H1 (cell line): ENCODE results near the gene AP1S3. TPM values are rescaled to one million over a fixed set of nuclear protein-coding genes. Genes with fewer than 3 reads are reported as not detected.

Source experiments
- CTCF ChIA-PET: fragments of 300-600 bp; sonication (Branson Sonifier 250); formaldehyde crosslinking; loops from one replicate; lab custom pipeline; 2021; ENCODE audit not compliant: partially characterized antibody; lab: Charles Lee
- POLR2A ChIA-PET: fragments of 300-600 bp; sonication (Branson Sonifier 250); formaldehyde crosslinking; loops from one replicate; lab custom pipeline; 2021; ENCODE audit warnings: inconsistent platforms; ENCODE audit not compliant: partially characterized antibody; lab: Charles Lee
- DNase-seq, 2 experiments: peaks; one replicate each; pipeline versions ENCODE4 v3.0.0 to v3.0.0-alpha.2; 2010 to 2022; ENCODE audit warnings: low spot score in 2 of 2, low read depth in 1 of 2, mixed read lengths in 1 of 2
- FAIRE-seq: peaks from 2 replicates; lab custom pipeline; 2011; peaks lifted over from hg19 to GRCh38; lab: Jason Lieb, UNC
- H2AFZ ChIP-seq: 2 replicates; pipeline ENCODE4 v1.8.1; 2012; ENCODE audit warnings: low read length, inconsistent platforms
- H2AK5ac ChIP-seq: 2 replicates; pipeline ENCODE4 v1.6.1; 2013; ENCODE audit warnings: low read depth, low read length
- H2BK120ac ChIP-seq: replicated peaks from 2 replicates; pipeline ENCODE3; 2013; ENCODE audit warnings: low read depth, low read length, inconsistent platforms
- H2BK12ac ChIP-seq: 2 replicates; pipeline ENCODE4 v1.6.1; 2013; ENCODE audit warnings: low read depth, low read length
- H2BK15ac ChIP-seq: 2 replicates; pipeline ENCODE4 v1.6.1; 2013; ENCODE audit warnings: low read length
- H2BK20ac ChIP-seq: 2 replicates; pipeline ENCODE4 v1.6.1; 2013; ENCODE audit warnings: low read length
- H2BK5ac ChIP-seq: 2 replicates; pipeline ENCODE4 v1.6.1; 2013; ENCODE audit warnings: low read depth, low read length
- H3K14ac ChIP-seq: 2 replicates; pipeline ENCODE4 v1.6.1; 2013; ENCODE audit warnings: inconsistent platforms; ENCODE audit not compliant: insufficient read length
- H3K18ac ChIP-seq: 2 replicates; pipeline ENCODE4 v1.6.1; 2013; ENCODE audit warnings: low read length; ENCODE audit errors: extremely low read depth
- H3K23ac ChIP-seq: 2 replicates; pipeline ENCODE4 v1.6.1; 2013; ENCODE audit warnings: inconsistent platforms; ENCODE audit not compliant: insufficient read length
- H3K23me2 ChIP-seq: 2 replicates; pipeline ENCODE4 v1.6.1; 2013; ENCODE audit warnings: low read depth, low read length
- H3K27ac ChIP-seq: 2 replicates; pipeline ENCODE4 v1.6.1; 2011; ENCODE audit warnings: low read depth, low read length, inconsistent platforms
- H3K27me3 ChIP-seq, 4 experiments: replicated peaks in 1 of 4; 1 replicate in 1 of 4; 2 replicates in 3 of 4; pipeline versions ENCODE4 v1.6.1 to v1.8.1; 2011 to 2013; ENCODE audit warnings: low read length in 3 of 4, mild to moderate bottlenecking in 3 of 4, inconsistent platforms in 2 of 4, mixed read lengths in 2 of 4, moderate library complexity in 1 of 4; ENCODE audit not compliant: control insufficient read depth in 3 of 4, insufficient read depth in 3 of 4; ENCODE audit errors: extremely low read depth in 1 of 4
- H3K36me3 ChIP-seq, 4 experiments: 2 replicates each; pipeline versions ENCODE4 v1.6.1 to v1.8.1; 2011 to 2013; ENCODE audit warnings: mild to moderate bottlenecking in 4 of 4, low read length in 3 of 4, moderate library complexity in 2 of 4, control low read depth in 1 of 4, inconsistent platforms in 1 of 4; ENCODE audit not compliant: insufficient read depth in 4 of 4, control insufficient read depth in 2 of 4
- H3K4ac ChIP-seq: replicated peaks from 2 replicates; pipeline ENCODE3; 2013; ENCODE audit warnings: low read length, low read depth, mixed read lengths, inconsistent platforms; ENCODE audit not compliant: insufficient read length
- H3K4me1 ChIP-seq, 4 experiments: replicated peaks in 1 of 4; 1 replicate in 1 of 4; 2 replicates in 3 of 4; pipeline versions ENCODE4 v1.6.1 to v1.8.1; 2011 to 2013; ENCODE audit warnings: low read length in 3 of 4, inconsistent platforms in 2 of 4, mixed read lengths in 1 of 4; ENCODE audit not compliant: insufficient read depth in 4 of 4, control insufficient read depth in 3 of 4
- H3K4me2 ChIP-seq, 2 experiments: 2 replicates each; pipeline versions ENCODE4 v1.6.1 to v1.8.1; 2011 to 2013; ENCODE audit warnings: low read depth in 2 of 2, low read length in 2 of 2, control low read depth in 1 of 2, inconsistent platforms in 1 of 2, mild to moderate bottlenecking in 1 of 2; ENCODE audit not compliant: insufficient read depth in 1 of 2
- H3K4me3 ChIP-seq, 4 experiments: fragments of 200-600, 300-600 bp in 1 of 4; sonication (generic), shearing (Covaris generic), sonication (Bioruptor Twin) in 1 of 4; 2 replicates each; pipeline versions ENCODE4 v1.5.1 to v1.8.1; 2011 to 2016; ENCODE audit warnings: low read length in 4 of 4, low read depth in 3 of 4, control low read depth in 2 of 4, inconsistent platforms in 2 of 4, mild to moderate bottlenecking in 2 of 4, mixed read lengths in 1 of 4, moderate library complexity in 1 of 4; ENCODE audit not compliant: insufficient read depth in 2 of 4; ENCODE audit errors: extremely low read depth in 1 of 4
- H3K56ac ChIP-seq: replicated peaks from 2 replicates; pipeline ENCODE3; 2013; ENCODE audit warnings: low read depth, mild to moderate bottlenecking, mixed read lengths, low read length, inconsistent platforms; ENCODE audit not compliant: insufficient read length
- H3K79me1 ChIP-seq: 2 replicates; pipeline ENCODE4 v1.6.1; 2013; ENCODE audit warnings: low read depth, low read length, control low read depth
- H3K79me2 ChIP-seq, 2 experiments: 2 replicates each; pipeline versions ENCODE4 v1.6.1 to v1.8.1; 2012 to 2013; ENCODE audit warnings: low read length in 2 of 2, mild to moderate bottlenecking in 2 of 2, inconsistent platforms in 1 of 2; ENCODE audit not compliant: insufficient read depth in 2 of 2, control insufficient read depth in 1 of 2
- H3K9ac ChIP-seq, 4 experiments: replicated peaks in 1 of 4; 1 replicate in 1 of 4; 2 replicates in 3 of 4; pipeline versions ENCODE4 v1.6.1 to v1.8.1; 2011 to 2013; ENCODE audit warnings: low read depth in 3 of 4, low read length in 3 of 4, control low read depth in 2 of 4, mild to moderate bottlenecking in 2 of 4, moderate library complexity in 2 of 4, inconsistent platforms in 1 of 4; ENCODE audit errors: extremely low read depth in 1 of 4
- H3K9me3 ChIP-seq, 2 experiments: 2 replicates each; pipeline versions ENCODE4 v1.6.1 to v1.8.1; 2012 to 2013; ENCODE audit warnings: mild to moderate bottlenecking in 2 of 2, moderate library complexity in 2 of 2, control low read depth in 1 of 2, inconsistent platforms in 1 of 2, low read depth in 1 of 2, low read length in 1 of 2, mixed read lengths in 1 of 2; ENCODE audit not compliant: insufficient read depth in 2 of 2
- H4K20me1 ChIP-seq, 2 experiments: replicated peaks in 1 of 2; 2 replicates each; pipeline versions ENCODE3 to v1.8.1; 2011 to 2013; ENCODE audit warnings: inconsistent platforms in 2 of 2, low read length in 2 of 2, mild to moderate bottlenecking in 1 of 2; ENCODE audit not compliant: insufficient read depth in 2 of 2, control insufficient read depth in 1 of 2
- H4K5ac ChIP-seq: 2 replicates; pipeline ENCODE4 v1.6.1; 2013; ENCODE audit warnings: low read length, low read depth, mixed read lengths, inconsistent platforms; ENCODE audit not compliant: insufficient read length
- H4K8ac ChIP-seq: 2 replicates; pipeline ENCODE4 v1.8.0; 2013; ENCODE audit warnings: mild to moderate bottlenecking, moderate library complexity, low read length, inconsistent platforms; ENCODE audit not compliant: insufficient read depth; ENCODE audit errors: extremely low read depth
- H4K91ac ChIP-seq: replicated peaks from 2 replicates; pipeline ENCODE3; 2013; ENCODE audit warnings: low read length, mixed read lengths, inconsistent platforms; ENCODE audit not compliant: insufficient read length
- ATF2 ChIP-seq: IDR thresholded peaks from 2 replicates; pipeline ENCODE4 v1.6.1; 2012; ENCODE audit warnings: low read length, inconsistent platforms
- BACH1 ChIP-seq: IDR thresholded peaks from 2 replicates; pipeline ENCODE4 v1.6.1; 2012; ENCODE audit warnings: low read length, improper control_type of control experiment
- CHD2 ChIP-seq: IDR thresholded peaks from 2 replicates; pipeline ENCODE4 v1.6.1; 2012; ENCODE audit warnings: low read length, improper control_type of control experiment
- EGR1 ChIP-seq: IDR thresholded peaks from 2 replicates; pipeline ENCODE4 v1.6.1; 2011; ENCODE audit warnings: low read depth, low read length, borderline replicate concordance
- HDAC2 ChIP-seq, 2 experiments: fragments of 300-600 bp in 1 of 2; sonication (generic) in 1 of 2; IDR thresholded peaks; 2 replicates each; pipeline ENCODE4 v1.6.1; 2011 to 2012; ENCODE audit warnings: low read depth in 2 of 2, low read length in 2 of 2, mild to moderate bottlenecking in 2 of 2, moderate library complexity in 2 of 2, borderline replicate concordance in 1 of 2, inconsistent platforms in 1 of 2
- JUN ChIP-seq: IDR thresholded peaks from 2 replicates; pipeline ENCODE4 v1.6.1; 2011; ENCODE audit warnings: low read depth, mild to moderate bottlenecking, improper control_type of control experiment, low read length
- KDM4A ChIP-seq: IDR thresholded peaks from one replicate; pipeline ENCODE4 v1.7.1; 2012; ENCODE audit warnings: low read depth, mild to moderate bottlenecking, moderate library complexity, low read length, inconsistent platforms; ENCODE audit not compliant: severe bottlenecking
- MAFK ChIP-seq: IDR thresholded peaks from 2 replicates; pipeline ENCODE4 v1.6.1; 2012; ENCODE audit warnings: low read depth, mild to moderate bottlenecking, improper control_type of control experiment, low read length
- RBBP5 ChIP-seq: IDR thresholded peaks from 2 replicates; pipeline ENCODE4 v1.7.1; 2012; ENCODE audit warnings: low read depth, mild to moderate bottlenecking, inconsistent platforms, low read length, moderate library complexity, borderline replicate concordance
- RXRA ChIP-seq: IDR thresholded peaks from 2 replicates; pipeline ENCODE4 v1.6.1; 2011; ENCODE audit warnings: low read depth, mild to moderate bottlenecking, low read length, moderate library complexity; ENCODE audit not compliant: insufficient read depth
- SIRT6 ChIP-seq: IDR thresholded peaks from one replicate; pipeline ENCODE4 v1.7.1; 2012; ENCODE audit warnings: low read length, inconsistent platforms
- SP4 ChIP-seq: IDR thresholded peaks from 2 replicates; pipeline ENCODE4 v1.6.1; 2012; ENCODE audit warnings: low read length, inconsistent platforms
- TBP ChIP-seq: IDR thresholded peaks from 2 replicates; pipeline ENCODE4 v1.6.1; 2011; ENCODE audit warnings: low read depth, low read length, improper control_type of control experiment
- YY1 ChIP-seq: IDR thresholded peaks from 2 replicates; pipeline ENCODE4 v1.6.1; 2011; ENCODE audit warnings: low read depth, mild to moderate bottlenecking, low read length
- WGBS, 2 experiments: shearing (Covaris generic) in 1 of 2; methylation state at CpG; one replicate each; pipeline versions ENCODE4 v1.1.6 to v1.1.7; 2013 to 2015; ENCODE audit warnings: low lambda C conversion rate in 2 of 2, mixed read lengths in 2 of 2, inconsistent platforms in 1 of 2, low coverage in 1 of 2, missing lambda C conversion rate in 1 of 2; ENCODE audit not compliant: insufficient replicate concordance in 2 of 2, insufficient coverage in 1 of 2, insufficient read length in 1 of 2; ENCODE audit errors: extremely low coverage in 1 of 2, missing lambda C conversion rate in 1 of 2; 5-methylcytosine and 5-hydroxymethylcytosine counted together
- polyA plus RNA-seq, 7 experiments: library from polyadenylated mRNA; depleted of rRNA in 3 of 7; stranded (reverse) in 5 of 7; unstranded in 2 of 7; fragments of >200 nt in 5 of 7; fragments of 200-250 nt in 2 of 7; gene quantifications; 1 replicate in 5 of 7; 2 replicates in 1 of 7; 4 replicates in 1 of 7; pipeline versions ENCODE4 v1.2.1 to v1.2.3, GENCODE V29; 2011 to 2013; ENCODE audit warnings: missing spikeins in 2 of 7, mixed read lengths in 2 of 7
- total RNA-seq: library from RNA; stranded (reverse); fragmentation: NEBNext Ultra II Directional; extraction: Animal tissue kit (Norgen Biotek cat#: 25700); gene quantifications from 2 replicates; pipeline ENCODE4 v1.2.1, GENCODE V29; 2021

The AP1S3 gene
- total and polyA plus RNA-seq, 2 of the 8 experiments (the other 6 are each of a cell fraction or from before 2014, with no cell fraction given), result 3.9 to 20.2 TPM

DNA sequence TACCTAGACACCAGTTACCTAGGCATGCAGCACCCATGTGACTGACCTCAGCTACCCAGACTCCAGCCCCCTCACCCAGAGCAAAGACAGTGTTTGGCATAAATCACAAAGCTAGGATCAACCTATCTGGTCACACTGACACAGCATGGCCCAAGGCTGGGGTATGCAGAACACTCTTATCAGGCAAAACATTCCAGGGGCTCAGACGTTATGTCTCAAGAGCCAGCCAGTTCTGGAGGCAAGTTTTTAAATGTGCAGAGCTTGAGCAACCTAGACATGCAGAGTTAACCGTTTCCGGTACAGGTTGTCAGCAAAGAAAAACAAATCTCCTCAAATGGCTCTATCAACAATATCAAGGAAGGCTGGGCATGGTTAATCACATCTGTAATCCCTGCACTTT lies 92.8 kb downstream of the AP1S3 start:
- H3K4me3 ChIP-seq, result no peak overlapping the region
- no peak overlapping the region for H2BK5ac ChIP-seq
- H3K9me3 ChIP-seq, result no peaks in the 10 kb centered on the region
- H3K14ac ChIP-seq, result no peak overlapping the region
- WGBS, 2 experiments, result 89% methylated on average over 3 of the region's 3 CpGs; no CpG with 5 or more reads in 1 of the 2 experiments
- TF ChIP-seq MAFK (no peak), KDM4A (no peak), CHD2 (no peak), RXRA (no peak), EGR1 (no peak), ATF2 (no peak), BACH1 (no peak), RBBP5 (no peak), SP4 (no peak), YY1 (no peak), HDAC2 (IDR thresholded peaks at IDR 0.05; ENCODE audit: borderline replicate concordance in 1 of 2, low read depth in 2 of 2, low read length in 2 of 2) (no peak), JUN (no peak), TBP (no peak), SIRT6 (no peak)
- TF ChIP-seq, all 59 proteins: peak for 0
- Histone ChIP-seq H2AFZ (no peak overlapping the region), H3K79me2 (no peaks in the 10 kb centered on the region), H3K36me3 (no peaks in the 10 kb centered on the region), H3K4ac (no peak overlapping the region), H3K27me3 (no peaks in the 10 kb centered on the region), H4K5ac (no peak overlapping the region), H3K56ac (no peak overlapping the region), H3K23ac (no peak overlapping the region), H2AK5ac (no peak overlapping the region), H2BK15ac (no peak overlapping the region), H3K4me1 (no peaks in the 10 kb centered on the region; a peak in 1 of 7 replicates), H4K20me1 (no peaks in the 10 kb centered on the region), H2BK12ac (no peak overlapping the region), H3K79me1 (no peaks in the 10 kb centered on the region), H3K18ac (no peak overlapping the region), H4K8ac (no peak overlapping the region), H3K27ac (no peak overlapping the region), H4K91ac (no peak overlapping the region), H3K9ac (no peak overlapping the region), H3K23me2 (no peaks in the 10 kb centered on the region), H2BK20ac (no peak overlapping the region), H3K4me2 (no peak overlapping the region), H2BK120ac (no peak overlapping the region)
- ChIA-PET CTCF (interaction anchor here (1.2 to 4.4 kb wide), 8 partner anchors 10 to 53 kb away, joined by 3 to 23 read pairs (median 4); no protein-coding TSS in a partner anchor), POLR2A (interaction anchor here (1.5 kb wide), 1 partner anchor 19 kb away, joined by 4 read pairs; no protein-coding TSS in a partner anchor)
- FAIRE-seq (no peak), DNase-seq (no peak)
